ENCODE data around the gene TBC1D26. TPM values are rescaled to one million over a fixed set of nuclear protein-coding genes. Genes with fewer than 3 reads are reported as not detected.
"Not testable (repeated sequence)": the region's sequence is repeated elsewhere in the genome, so short reads cannot be mapped to it uniquely, and the experiment has no call there.

The TBC1D26 gene
- polyA plus RNA-seq, 1 donor from 2014 or later, result 7.5 TPM

GRCh38 chr17:15699413-15699924, 32.6 kb upstream of the TBC1D26 start, which contains the start of gene ZNF286A:
TSS of gene ZNF286A (plus strand) at chr17:15699752. CDS start at chr17:15700330, 578 bp downstream.
- Histone ChIP-seq H2AFZ (ENCODE audit: low read depth, low read length) (peak within 1 kb of the TSS; percentile 33), H3K4me2 (ENCODE audit: low read length) (peak within 1 kb of the TSS; percentile 14), H3K27ac (ENCODE audit: low read length) (peak within 1 kb of the TSS; percentile 68), H3K4me3 (ENCODE audit: low read length) (peak within 1 kb of the TSS; percentile 65), H3K9ac (ENCODE audit: low read length) (peak within 1 kb of the TSS; percentile 73)
- TF ChIP-seq TAF1 (IDR thresholded peaks at IDR 0.05; ENCODE audit: low read depth) (peak; percentile 1), CTCF (IDR thresholded peaks at IDR 0.05; ENCODE audit: poor library complexity, severe bottlenecking) (peak; percentile 24), MXI1 (conservative IDR thresholded peaks at IDR 0.05; ENCODE audit: poor library complexity, severe bottlenecking) (peak; percentile 72), POLR2AphosphoS5 (IDR thresholded peaks at IDR 0.05) (peak; percentile 80)
- H4K20me1 ChIP-seq (ENCODE audit: insufficient read depth); H3F3A ChIP-seq (ENCODE audit: insufficient read depth, low read length, poor library complexity, severe bottlenecking); H3K36me3 ChIP-seq (ENCODE audit: insufficient read depth, low read length); H3K9me3 ChIP-seq (ENCODE audit: low read length); H3K27me3 ChIP-seq (ENCODE audit: insufficient read depth, low read depth, low read length); H3K79me2 ChIP-seq (replicated peaks; ENCODE audit: insufficient read depth, low read length); H3K9me2 ChIP-seq (ENCODE audit: insufficient read depth, low read length): not testable (repeated sequence)

DNA sequence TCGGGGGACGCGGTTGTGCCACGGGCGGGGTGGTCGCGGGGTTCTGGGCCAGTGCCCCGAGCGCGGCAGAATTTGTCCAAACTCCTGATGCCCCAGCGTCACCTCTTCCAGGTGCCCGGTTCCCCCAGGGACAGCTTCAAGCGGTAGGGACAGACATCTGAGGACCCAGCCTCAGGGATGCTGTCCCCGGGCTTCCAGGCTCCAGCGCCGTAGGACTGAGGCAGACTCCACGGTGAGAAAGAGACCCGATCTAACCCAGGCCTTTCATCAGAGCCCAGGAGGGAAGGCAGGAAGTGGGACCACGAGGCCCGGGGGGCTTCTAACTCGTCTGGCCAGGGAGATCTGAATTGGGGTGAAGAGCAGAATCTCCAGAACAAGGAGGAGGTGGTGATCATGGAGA, 32.1 kb upstream of the TBC1D26 start:
- not testable (repeated sequence) for H3K36me3 ChIP-seq (ENCODE audit: insufficient read depth, low read length); H3K27me3 ChIP-seq (ENCODE audit: insufficient read depth, low read depth, low read length); H4K20me1 ChIP-seq (ENCODE audit: insufficient read depth); H3F3A ChIP-seq (ENCODE audit: insufficient read depth, low read length, poor library complexity, severe bottlenecking); H2AFZ ChIP-seq (ENCODE audit: low read depth, low read length); H3K9me3 ChIP-seq (ENCODE audit: low read length); H3K4me2 ChIP-seq (ENCODE audit: low read length); H3K9me2 ChIP-seq (ENCODE audit: insufficient read depth, low read length); H3K79me2 ChIP-seq (replicated peaks; ENCODE audit: insufficient read depth, low read length)
- Histone ChIP-seq H3K27ac (ENCODE audit: low read length) (peak overlapping the region; percentile 68), H3K4me3 (ENCODE audit: low read length) (peak overlapping the region; percentile 65), H3K9ac (ENCODE audit: low read length) (peak overlapping the region; percentile 73)

- H4K20me1 ChIP-seq (ENCODE audit: insufficient read depth); H2AFZ ChIP-seq (ENCODE audit: low read depth, low read length); H3K27ac ChIP-seq (ENCODE audit: low read length); H3K9ac ChIP-seq (ENCODE audit: low read length); H3K79me2 ChIP-seq (replicated peaks; ENCODE audit: insufficient read depth, low read length); H3K27me3 ChIP-seq (ENCODE audit: insufficient read depth, low read depth, low read length); H3K4me3 ChIP-seq (ENCODE audit: low read length); H3K4me2 ChIP-seq (ENCODE audit: low read length); H3K36me3 ChIP-seq (ENCODE audit: insufficient read depth, low read length); H3K9me2 ChIP-seq (ENCODE audit: insufficient read depth, low read length); H3K9me3 ChIP-seq (ENCODE audit: low read length); H3F3A ChIP-seq (ENCODE audit: insufficient read depth, low read length, poor library complexity, severe bottlenecking): not testable (repeated sequence)
These were observed 27.8 kb upstream of the TBC1D26 start for GRCh38 chr17:15704239-15704638.

DNA sequence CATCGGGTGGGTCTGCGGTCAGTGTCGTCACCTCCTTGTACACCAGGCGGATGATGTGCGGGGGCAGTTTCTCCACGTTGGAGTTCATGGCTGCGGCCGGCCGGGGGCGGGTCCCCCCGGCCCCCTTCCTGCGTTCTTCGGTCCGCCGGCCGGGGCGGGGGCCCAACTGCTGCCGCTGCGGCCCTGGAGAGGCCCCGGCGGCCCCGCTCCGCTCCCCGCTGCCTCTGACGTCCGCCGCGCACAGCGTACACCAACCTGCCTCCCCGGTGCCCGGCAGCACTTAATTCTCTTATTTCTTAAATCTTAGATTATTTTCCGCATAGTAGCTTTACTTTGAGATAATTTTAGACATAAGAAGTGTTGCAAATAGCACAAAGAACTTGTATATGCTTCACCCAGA, 27.3 kb upstream of the TBC1D26 start:
- H3K9me3 ChIP-seq (ENCODE audit: low read length); H3K27ac ChIP-seq (ENCODE audit: low read length); H3K4me2 ChIP-seq (ENCODE audit: low read length); H3K4me3 ChIP-seq (ENCODE audit: low read length); H3F3A ChIP-seq (ENCODE audit: insufficient read depth, low read length, poor library complexity, severe bottlenecking); H3K79me2 ChIP-seq (replicated peaks; ENCODE audit: insufficient read depth, low read length); H2AFZ ChIP-seq (ENCODE audit: low read depth, low read length); H3K9me2 ChIP-seq (ENCODE audit: insufficient read depth, low read length); H4K20me1 ChIP-seq (ENCODE audit: insufficient read depth); H3K27me3 ChIP-seq (ENCODE audit: insufficient read depth, low read depth, low read length); H3K9ac ChIP-seq (ENCODE audit: low read length); H3K36me3 ChIP-seq (ENCODE audit: insufficient read depth, low read length): not testable (repeated sequence)

- H3K36me3 ChIP-seq (ENCODE audit: insufficient read depth, low read length); H4K20me1 ChIP-seq (ENCODE audit: insufficient read depth); H3K9me3 ChIP-seq (ENCODE audit: low read length); H2AFZ ChIP-seq (ENCODE audit: low read depth, low read length); H3F3A ChIP-seq (ENCODE audit: insufficient read depth, low read length, poor library complexity, severe bottlenecking); H3K27me3 ChIP-seq (ENCODE audit: insufficient read depth, low read depth, low read length); H3K9me2 ChIP-seq (ENCODE audit: insufficient read depth, low read length); H3K27ac ChIP-seq (ENCODE audit: low read length); H3K79me2 ChIP-seq (replicated peaks; ENCODE audit: insufficient read depth, low read length); H3K9ac ChIP-seq (ENCODE audit: low read length); H3K4me2 ChIP-seq (ENCODE audit: low read length); H3K4me3 ChIP-seq (ENCODE audit: low read length): not testable (repeated sequence)
These were observed 23.2 kb upstream of the TBC1D26 start for GRCh38 chr17:15708879-15709278.

- H3K9me2 ChIP-seq (ENCODE audit: insufficient read depth, low read length); H3K9ac ChIP-seq (ENCODE audit: low read length); H3K79me2 ChIP-seq (replicated peaks; ENCODE audit: insufficient read depth, low read length); H3K27ac ChIP-seq (ENCODE audit: low read length); H4K20me1 ChIP-seq (ENCODE audit: insufficient read depth); H2AFZ ChIP-seq (ENCODE audit: low read depth, low read length); H3K36me3 ChIP-seq (ENCODE audit: insufficient read depth, low read length); H3F3A ChIP-seq (ENCODE audit: insufficient read depth, low read length, poor library complexity, severe bottlenecking); H3K9me3 ChIP-seq (ENCODE audit: low read length); H3K4me3 ChIP-seq (ENCODE audit: low read length); H3K27me3 ChIP-seq (ENCODE audit: insufficient read depth, low read depth, low read length); H3K4me2 ChIP-seq (ENCODE audit: low read length): not testable (repeated sequence)
These were observed 15.2 kb upstream of the TBC1D26 start for GRCh38 chr17:15716601-15717563.

GRCh38 chr17:15730535-15730934, 1.5 kb upstream of the TBC1D26 start:
- not testable (repeated sequence) for H3K9me3 ChIP-seq (ENCODE audit: low read length)

More at GRCh38 chr17:15730535-15730934, 1.5 kb upstream of the TBC1D26 start:
- H3K27ac ChIP-seq (ENCODE audit: low read length); H3K9ac ChIP-seq (ENCODE audit: low read length); H3K4me3 ChIP-seq (ENCODE audit: low read length); H4K20me1 ChIP-seq (ENCODE audit: insufficient read depth); H2AFZ ChIP-seq (ENCODE audit: low read depth, low read length); H3K9me2 ChIP-seq (ENCODE audit: insufficient read depth, low read length); H3K36me3 ChIP-seq (ENCODE audit: insufficient read depth, low read length); H3K4me2 ChIP-seq (ENCODE audit: low read length); H3K27me3 ChIP-seq (ENCODE audit: insufficient read depth, low read depth, low read length); H3F3A ChIP-seq (ENCODE audit: insufficient read depth, low read length, poor library complexity, severe bottlenecking); H3K79me2 ChIP-seq (replicated peaks; ENCODE audit: insufficient read depth, low read length): not testable (repeated sequence)

All from neural cell (in vitro differentiated cells).